Fibroblast of lung (primary cell): ENCODE data around the gene ZNF835.

ENCODE experiments used
- CTCF ChIP-seq, 2 donors: IDR thresholded peaks in 1 of 2; conservative IDR thresholded peaks in 1 of 2; 1 replicate in 1 of 2; 2 replicates in 1 of 2; pipeline ENCODE4 v1.5.1; 2011 to 2012; ENCODE audit warnings: low read length in 2 of 2, control low read depth in 1 of 2, inconsistent platforms in 1 of 2, low read depth in 1 of 2, mild to moderate bottlenecking in 1 of 2
- EZH2 ChIP-seq: IDR thresholded peaks from 2 replicates; pipeline ENCODE4 v1.5.1; 2012; ENCODE audit warnings: low read length, control low read depth, mild to moderate bottlenecking; ENCODE audit errors: missing control alignments

- TF ChIP-seq CTCF (conservative IDR thresholded peaks at IDR 0.05 in 1 of 2, IDR thresholded peaks at IDR 0.05 in 1 of 2; ENCODE audit: low read depth in 1 of 2, low read length in 2 of 2) (no peak), EZH2 (no peak)
Observed at GRCh38 chr19:56692206-56692895, 20.8 kb upstream of the ZNF835 start.
